22Rv1 (cell line): Measurements from ENCODE around the gene FAM89A.
"Not testable (repeated sequence)": the region's sequence is repeated elsewhere in the genome, so short reads cannot be mapped to it uniquely, and the experiment has no call there.

Experiments used
- H3K27ac ChIP-seq: fragments of 450-650 bp; 2 replicates; pipeline ENCODE4 v1.5.1; 2017
- ZFX ChIP-seq: fragments of 450-650 bp; IDR thresholded peaks from 2 replicates; pipeline ENCODE4 v1.6.1; 2017; ENCODE audit warnings: antibody characterized with exemption, borderline replicate concordance
- TF ChIP-seq, protein P1 (sequence below): fragments of 450-650 bp; IDR thresholded peaks from 2 replicates; pipeline ENCODE4 v1.5.1; 2017; ENCODE audit warnings: mild to moderate bottlenecking

The FAM89A gene

DNA sequence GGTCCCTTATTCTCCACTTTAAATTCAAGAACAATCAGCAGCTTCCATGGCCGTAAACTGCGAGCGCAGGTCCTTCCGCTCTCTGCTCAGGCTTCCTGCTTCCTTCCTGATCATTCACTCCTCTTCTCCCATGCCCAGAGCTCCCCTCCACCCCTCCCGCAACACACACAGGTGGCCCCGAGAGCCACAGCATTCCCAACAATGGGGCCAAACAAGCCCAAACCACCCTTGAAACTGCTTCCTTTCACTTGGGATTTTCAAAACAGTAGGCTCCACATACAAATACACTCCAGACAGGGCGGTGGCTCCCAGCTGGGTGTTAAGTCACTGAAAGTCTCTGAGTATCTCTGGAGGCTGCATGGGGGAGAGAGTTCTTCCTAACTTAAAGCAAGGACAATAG, 11.4 kb downstream of the FAM89A start:
- no peak overlapping the region for H3K27ac ChIP-seq
- TF ChIP-seq, protein P1, sequence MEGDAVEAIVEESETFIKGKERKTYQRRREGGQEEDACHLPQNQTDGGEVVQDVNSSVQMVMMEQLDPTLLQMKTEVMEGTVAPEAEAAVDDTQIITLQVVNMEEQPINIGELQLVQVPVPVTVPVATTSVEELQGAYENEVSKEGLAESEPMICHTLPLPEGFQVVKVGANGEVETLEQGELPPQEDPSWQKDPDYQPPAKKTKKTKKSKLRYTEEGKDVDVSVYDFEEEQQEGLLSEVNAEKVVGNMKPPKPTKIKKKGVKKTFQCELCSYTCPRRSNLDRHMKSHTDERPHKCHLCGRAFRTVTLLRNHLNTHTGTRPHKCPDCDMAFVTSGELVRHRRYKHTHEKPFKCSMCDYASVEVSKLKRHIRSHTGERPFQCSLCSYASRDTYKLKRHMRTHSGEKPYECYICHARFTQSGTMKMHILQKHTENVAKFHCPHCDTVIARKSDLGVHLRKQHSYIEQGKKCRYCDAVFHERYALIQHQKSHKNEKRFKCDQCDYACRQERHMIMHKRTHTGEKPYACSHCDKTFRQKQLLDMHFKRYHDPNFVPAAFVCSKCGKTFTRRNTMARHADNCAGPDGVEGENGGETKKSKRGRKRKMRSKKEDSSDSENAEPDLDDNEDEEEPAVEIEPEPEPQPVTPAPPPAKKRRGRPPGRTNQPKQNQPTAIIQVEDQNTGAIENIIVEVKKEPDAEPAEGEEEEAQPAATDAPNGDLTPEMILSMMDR: no peak
- no peak for TF ChIP-seq ZFX

DNA sequence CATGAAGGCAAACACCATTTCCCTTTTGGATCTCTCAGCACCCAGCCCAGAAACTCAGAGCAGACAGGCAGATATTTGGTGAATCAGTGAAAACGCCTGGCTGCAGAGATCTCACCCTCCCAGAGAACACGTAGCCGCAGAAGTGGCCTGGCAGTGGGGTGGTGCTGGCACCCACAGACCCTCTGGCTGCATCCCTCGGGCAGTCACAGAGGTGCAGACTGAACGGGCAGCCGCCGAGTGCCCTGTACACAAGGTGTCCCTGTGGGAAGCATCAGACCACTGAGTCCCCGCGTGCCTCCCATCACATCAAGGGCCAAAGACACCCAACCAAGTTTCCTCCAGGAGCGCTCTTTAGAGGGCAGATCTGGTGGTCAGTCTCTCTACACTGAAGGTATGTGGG, 12.1 kb downstream of the FAM89A start:
- H3K27ac ChIP-seq: no peak overlapping the region
- TF ChIP-seq ZFX: no peak
- TF ChIP-seq, protein P1: no peak

DNA sequence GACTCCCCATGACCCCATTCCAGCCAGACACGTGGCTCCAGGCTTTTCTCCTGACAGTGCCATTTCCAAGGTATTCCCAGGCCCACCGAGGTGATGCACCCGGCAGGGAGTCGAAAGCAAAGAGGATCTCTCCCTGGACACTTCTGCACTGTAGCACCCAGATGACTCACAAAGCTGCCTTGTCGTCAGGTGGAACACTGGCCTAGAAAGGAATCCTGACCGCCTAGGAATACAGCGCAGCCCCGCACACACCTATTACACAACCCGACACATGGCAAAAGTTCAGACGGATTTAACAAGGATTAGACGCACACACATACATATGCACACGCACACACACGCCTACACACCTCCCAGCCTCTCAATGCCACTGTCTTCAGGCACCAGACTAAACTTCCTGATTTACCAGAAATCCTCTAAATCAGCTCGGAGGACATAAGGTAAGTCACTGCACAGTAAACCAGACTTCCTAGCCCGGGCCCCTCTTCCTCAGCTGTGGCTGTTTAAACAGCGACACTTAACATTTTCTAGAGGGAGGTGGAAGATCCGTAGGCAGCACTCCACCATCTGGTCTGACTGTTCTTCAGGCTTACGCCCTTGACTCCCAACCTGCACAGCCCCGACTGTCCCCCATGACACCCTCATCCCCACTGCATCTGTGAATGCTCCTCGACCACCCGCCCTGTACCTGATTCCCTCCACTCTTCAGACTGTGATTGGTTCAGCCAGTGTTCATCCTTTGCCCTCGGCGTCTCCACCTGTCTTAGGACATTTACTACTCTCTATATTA, 12.7 kb downstream of the FAM89A start:
- TF ChIP-seq, protein P1: no peak
- no peak for TF ChIP-seq ZFX

DNA sequence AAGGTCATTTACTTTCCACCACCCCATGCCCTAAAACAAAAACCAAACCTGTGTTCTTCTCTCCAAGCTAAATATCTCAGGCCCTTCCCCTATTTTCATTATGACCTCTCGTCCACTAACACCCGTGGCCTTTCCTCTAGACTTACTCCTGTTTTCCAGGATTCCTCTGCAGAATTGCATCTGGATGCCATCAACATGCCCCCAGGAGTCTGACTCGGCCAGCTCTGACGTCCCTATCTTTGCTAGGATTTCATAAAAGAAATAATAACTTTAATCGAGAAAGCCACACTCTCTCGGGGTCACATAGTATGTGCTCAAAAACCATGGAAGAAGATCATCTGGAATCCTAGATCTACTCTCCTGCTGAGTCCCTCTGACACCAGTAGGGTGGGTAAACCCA, 13.5 kb downstream of the FAM89A start:
- H3K27ac ChIP-seq: no peak overlapping the region
- TF ChIP-seq, protein P1: no peak

More for the DNA sequence above, 12.7 kb downstream of the FAM89A start:
- no peak overlapping the region for H3K27ac ChIP-seq

DNA sequence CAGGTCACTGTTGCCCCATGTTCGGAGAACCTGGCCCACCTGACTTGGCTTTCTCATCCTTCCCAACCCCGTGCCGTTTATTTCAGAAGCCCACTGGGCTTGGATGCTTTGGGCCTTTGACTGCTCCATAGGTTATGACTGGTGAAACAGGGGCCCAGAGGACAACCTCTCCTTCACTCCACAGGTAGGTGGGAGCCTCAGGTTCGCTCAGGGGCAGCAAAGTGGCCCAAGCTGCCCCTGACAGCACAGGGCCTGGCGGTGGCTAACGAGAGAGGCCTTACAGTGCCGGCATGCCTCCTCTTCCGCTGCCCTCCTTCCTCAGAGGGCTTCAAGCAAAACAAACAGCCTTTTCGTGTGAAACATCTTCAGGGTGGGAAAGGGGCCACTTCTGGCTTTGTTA, 16.9 kb downstream of the FAM89A start:
- no peak for TF ChIP-seq ZFX
- TF ChIP-seq, protein P1: no peak
- H3K27ac ChIP-seq: no peak overlapping the region

DNA sequence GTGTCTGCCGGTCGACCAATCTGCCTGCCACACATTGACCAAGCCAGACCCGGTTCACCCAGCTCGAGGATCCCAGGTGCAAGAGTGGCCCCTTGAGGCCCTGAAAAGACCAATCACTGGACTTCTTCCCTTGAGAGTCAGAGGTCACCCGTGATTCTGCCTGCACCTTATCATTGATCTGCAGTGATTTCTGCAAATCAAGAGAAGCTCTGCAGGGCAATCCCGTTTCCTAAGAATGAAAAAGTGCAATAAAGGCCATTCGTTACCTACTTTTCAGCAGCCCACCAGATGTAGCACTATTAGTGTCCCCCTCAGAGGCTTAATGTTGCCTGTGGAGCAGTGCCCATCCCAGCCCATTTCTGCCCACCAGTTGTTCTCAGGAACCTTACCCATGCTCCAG, 17.5 kb downstream of the FAM89A start:
- not testable (repeated sequence) for H3K27ac ChIP-seq

DNA sequence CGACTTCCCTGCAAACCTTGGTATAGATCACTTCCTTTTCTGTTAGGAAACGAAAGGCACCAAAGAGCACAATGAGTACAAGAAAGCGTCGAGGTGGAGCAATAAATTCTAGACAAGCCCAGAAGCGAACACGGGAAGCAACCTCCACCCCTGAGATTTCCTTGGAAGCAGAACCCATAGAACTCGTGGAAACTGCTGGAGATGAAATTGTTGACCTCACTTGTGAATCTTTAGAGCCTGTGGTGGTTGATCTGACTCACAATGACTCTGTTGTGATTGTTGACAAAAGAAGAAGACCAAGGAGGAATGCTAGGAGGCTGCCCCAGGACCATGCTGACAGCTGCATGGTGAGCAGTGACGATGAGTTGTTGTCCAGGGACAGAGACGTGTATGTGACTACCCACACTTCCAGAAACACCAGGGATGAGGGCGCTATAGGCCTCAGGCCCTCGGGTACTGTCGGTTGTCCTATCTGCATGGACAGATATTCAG, 18.5 kb downstream of the FAM89A start:
- H3K27ac ChIP-seq: no peak overlapping the region
- TF ChIP-seq ZFX: no peak
- TF ChIP-seq, protein P1: no peak

DNA sequence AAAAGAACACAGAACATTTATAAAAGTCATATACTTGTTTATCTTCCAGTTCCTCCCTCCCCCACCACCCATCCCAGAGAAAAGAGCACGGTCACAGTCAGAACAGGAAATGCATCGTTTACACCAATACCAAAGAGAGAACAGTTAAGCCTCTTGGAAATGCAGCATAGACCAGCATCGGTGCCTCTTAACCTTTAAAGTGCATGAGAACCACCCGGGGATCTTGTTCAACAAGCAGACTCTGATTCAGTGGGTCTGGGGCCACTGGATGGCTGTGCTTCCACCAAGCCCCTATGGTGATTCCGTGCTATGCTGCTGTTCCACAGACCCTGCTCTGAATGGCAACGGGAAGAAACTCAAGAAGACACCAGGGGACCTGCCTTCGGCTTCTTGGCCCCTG, 19.2 kb downstream of the FAM89A start:
- TF ChIP-seq ZFX: no peak
- TF ChIP-seq, protein P1: no peak
- H3K27ac ChIP-seq: no peak overlapping the region
